Ishikawa (cell line): ENCODE measurements around the gene ADGB.

Experiments used
- CEBPB ChIP-seq: IDR thresholded peaks from 2 replicates; pipeline ENCODE4 v1.6.1; 2012
- CREB1 ChIP-seq: IDR thresholded peaks from 2 replicates; pipeline ENCODE4 v1.6.1; 2012; ENCODE audit warnings: low read depth
- NFIC ChIP-seq: IDR thresholded peaks from 2 replicates; pipeline ENCODE4 v1.6.1; 2012
- RAD21 ChIP-seq: IDR thresholded peaks from 2 replicates; pipeline ENCODE4 v1.6.1; 2012; ENCODE audit warnings: low read depth
- TCF12 ChIP-seq: IDR thresholded peaks from 2 replicates; pipeline ENCODE4 v1.6.1; 2012; ENCODE audit warnings: low read depth
- TEAD4 ChIP-seq: IDR thresholded peaks from 2 replicates; pipeline ENCODE4 v1.6.1; 2012
- USF1 ChIP-seq: IDR thresholded peaks from 2 replicates; pipeline ENCODE4 v1.6.1; 2012
- YY1 ChIP-seq: IDR thresholded peaks from 2 replicates; pipeline ENCODE4 v1.6.1; 2012; ENCODE audit warnings: low read depth
- TF ChIP-seq, protein P1 (sequence below): IDR thresholded peaks from 2 replicates; pipeline ENCODE4 v1.6.1; 2012
- TF ChIP-seq, protein P2 (sequence below): IDR thresholded peaks from 2 replicates; pipeline ENCODE4 v1.6.1; 2012; ENCODE audit warnings: low read depth, mild to moderate bottlenecking

DNA sequence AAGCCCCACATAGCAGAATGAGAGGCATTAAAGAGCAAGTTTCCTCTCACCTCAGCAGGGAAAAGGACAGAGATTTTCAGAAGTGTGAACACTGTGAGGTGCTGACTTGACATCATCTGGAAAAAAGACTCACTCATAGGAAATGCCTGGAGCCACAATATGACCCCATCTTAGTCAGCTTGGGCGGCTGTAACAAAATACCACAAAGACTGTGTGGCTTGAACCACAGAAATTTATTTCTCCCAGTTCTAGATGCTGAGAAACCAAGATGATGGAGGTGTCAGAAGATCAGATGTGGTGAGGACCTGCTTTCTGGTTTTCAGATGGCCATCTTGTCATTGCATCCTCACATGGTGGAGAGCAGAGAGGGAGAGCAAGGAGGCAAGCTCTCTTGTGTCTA, 253.1 kb downstream of the ADGB start:
- TF ChIP-seq CEBPB: no peak
- TF ChIP-seq, protein P1, sequence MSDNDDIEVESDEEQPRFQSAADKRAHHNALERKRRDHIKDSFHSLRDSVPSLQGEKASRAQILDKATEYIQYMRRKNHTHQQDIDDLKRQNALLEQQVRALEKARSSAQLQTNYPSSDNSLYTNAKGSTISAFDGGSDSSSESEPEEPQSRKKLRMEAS: no peak
- TF ChIP-seq RAD21: no peak
- no peak for TF ChIP-seq TEAD4
- TF ChIP-seq, protein P2, sequence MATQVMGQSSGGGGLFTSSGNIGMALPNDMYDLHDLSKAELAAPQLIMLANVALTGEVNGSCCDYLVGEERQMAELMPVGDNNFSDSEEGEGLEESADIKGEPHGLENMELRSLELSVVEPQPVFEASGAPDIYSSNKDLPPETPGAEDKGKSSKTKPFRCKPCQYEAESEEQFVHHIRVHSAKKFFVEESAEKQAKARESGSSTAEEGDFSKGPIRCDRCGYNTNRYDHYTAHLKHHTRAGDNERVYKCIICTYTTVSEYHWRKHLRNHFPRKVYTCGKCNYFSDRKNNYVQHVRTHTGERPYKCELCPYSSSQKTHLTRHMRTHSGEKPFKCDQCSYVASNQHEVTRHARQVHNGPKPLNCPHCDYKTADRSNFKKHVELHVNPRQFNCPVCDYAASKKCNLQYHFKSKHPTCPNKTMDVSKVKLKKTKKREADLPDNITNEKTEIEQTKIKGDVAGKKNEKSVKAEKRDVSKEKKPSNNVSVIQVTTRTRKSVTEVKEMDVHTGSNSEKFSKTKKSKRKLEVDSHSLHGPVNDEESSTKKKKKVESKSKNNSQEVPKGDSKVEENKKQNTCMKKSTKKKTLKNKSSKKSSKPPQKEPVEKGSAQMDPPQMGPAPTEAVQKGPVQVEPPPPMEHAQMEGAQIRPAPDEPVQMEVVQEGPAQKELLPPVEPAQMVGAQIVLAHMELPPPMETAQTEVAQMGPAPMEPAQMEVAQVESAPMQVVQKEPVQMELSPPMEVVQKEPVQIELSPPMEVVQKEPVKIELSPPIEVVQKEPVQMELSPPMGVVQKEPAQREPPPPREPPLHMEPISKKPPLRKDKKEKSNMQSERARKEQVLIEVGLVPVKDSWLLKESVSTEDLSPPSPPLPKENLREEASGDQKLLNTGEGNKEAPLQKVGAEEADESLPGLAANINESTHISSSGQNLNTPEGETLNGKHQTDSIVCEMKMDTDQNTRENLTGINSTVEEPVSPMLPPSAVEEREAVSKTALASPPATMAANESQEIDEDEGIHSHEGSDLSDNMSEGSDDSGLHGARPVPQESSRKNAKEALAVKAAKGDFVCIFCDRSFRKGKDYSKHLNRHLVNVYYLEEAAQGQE: no peak
- TF ChIP-seq TCF12: no peak
- no peak for TF ChIP-seq YY1
- TF ChIP-seq NFIC: no peak
- TF ChIP-seq USF1: no peak
- no peak for TF ChIP-seq CREB1
